ENCODE data around the gene KCNJ14. TPM values are rescaled to one million over a fixed set of nuclear protein-coding genes. Genes with fewer than 3 reads are reported as not detected.
A peak's percentile ranks its signal among the peaks of the same experiment; 100 is the strongest.

The KCNJ14 gene
- total RNA-seq, 3 donors from 2014 or later (not counting 1 experiment from before 2014, with no cell fraction given), result 0.77 to 1.2 (median 0.85) TPM

- Histone ChIP-seq H3K36me3 (ENCODE audit: control insufficient read depth, insufficient read depth, low read length) (peaks cover 33% of the 10 kb centered on the region), H3K27me3 (ENCODE audit: control insufficient read depth, insufficient read depth, low read length) (peaks cover 17% of the 10 kb centered on the region), H3K9me3 (ENCODE audit: control insufficient read depth, insufficient read depth, low read length) (no peaks in the 10 kb centered on the region), H3K27ac (ENCODE audit: low read length) (peak overlapping the region; percentile 95), H3K4me3 (ENCODE audit: low read length) (peak overlapping the region; percentile 95), H3K4me1 (ENCODE audit: control insufficient read depth, insufficient read depth, low read length) (peaks cover 28% of the 10 kb centered on the region)
- Mint-ChIP-seq H3K4me1 (peaks cover 30 to 33% of the 10 kb centered on the region in 2 donors), H3K9me3 (no peaks in the 10 kb centered on the region), H3K4me3 (peak overlapping the region; percentile 93), H3K36me3 (no peaks in the 10 kb centered on the region), H3K27me3 (ENCODE audit: low read depth in 2 of 2) (peaks cover 5 to 17% of the 10 kb centered on the region in 2 donors), H3K27ac (peak overlapping the region; percentile 95 to 96)
- ATAC-seq, result no peak
- 87% methylated on average over 6 of the region's 7 CpGs for WGBS (ENCODE audit: insufficient coverage)
- intact Hi-C loops (cut with micrococcal nuclease), result no loop called here
- no peak for DNase-seq
- TF ChIP-seq, protein P1, sequence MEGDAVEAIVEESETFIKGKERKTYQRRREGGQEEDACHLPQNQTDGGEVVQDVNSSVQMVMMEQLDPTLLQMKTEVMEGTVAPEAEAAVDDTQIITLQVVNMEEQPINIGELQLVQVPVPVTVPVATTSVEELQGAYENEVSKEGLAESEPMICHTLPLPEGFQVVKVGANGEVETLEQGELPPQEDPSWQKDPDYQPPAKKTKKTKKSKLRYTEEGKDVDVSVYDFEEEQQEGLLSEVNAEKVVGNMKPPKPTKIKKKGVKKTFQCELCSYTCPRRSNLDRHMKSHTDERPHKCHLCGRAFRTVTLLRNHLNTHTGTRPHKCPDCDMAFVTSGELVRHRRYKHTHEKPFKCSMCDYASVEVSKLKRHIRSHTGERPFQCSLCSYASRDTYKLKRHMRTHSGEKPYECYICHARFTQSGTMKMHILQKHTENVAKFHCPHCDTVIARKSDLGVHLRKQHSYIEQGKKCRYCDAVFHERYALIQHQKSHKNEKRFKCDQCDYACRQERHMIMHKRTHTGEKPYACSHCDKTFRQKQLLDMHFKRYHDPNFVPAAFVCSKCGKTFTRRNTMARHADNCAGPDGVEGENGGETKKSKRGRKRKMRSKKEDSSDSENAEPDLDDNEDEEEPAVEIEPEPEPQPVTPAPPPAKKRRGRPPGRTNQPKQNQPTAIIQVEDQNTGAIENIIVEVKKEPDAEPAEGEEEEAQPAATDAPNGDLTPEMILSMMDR (IDR thresholded peaks at IDR 0.05), result no peak
Observed at GRCh38 chr19:48446579-48446978, 8.8 kb upstream of the KCNJ14 start.

DNA sequence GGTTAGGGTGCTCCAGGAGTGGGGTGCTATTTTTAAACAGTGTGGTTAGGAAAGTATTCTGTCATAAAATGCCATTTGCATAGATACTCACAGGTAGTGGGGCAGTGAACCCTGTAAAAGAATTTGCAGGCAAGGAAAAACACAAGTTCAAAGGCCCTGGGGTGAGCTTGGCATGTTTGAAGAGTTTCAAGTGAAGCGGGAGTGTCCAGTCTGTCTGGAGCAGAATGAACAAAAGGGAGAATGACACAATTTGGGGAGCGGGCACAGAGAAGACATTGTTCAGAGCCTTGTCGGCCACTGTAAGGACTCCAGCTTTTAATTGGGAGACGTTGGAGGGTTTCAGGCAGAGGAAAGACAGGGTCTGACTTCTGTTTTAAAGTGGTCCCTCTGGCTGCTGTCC, 6.8 kb upstream of the KCNJ14 start:
- TF ChIP-seq, protein P1 (IDR thresholded peaks at IDR 0.05), result no peak
- Histone ChIP-seq H3K4me1 (ENCODE audit: control insufficient read depth, insufficient read depth, low read length) (peaks cover 28% of the 10 kb centered on the region), H3K36me3 (ENCODE audit: control insufficient read depth, insufficient read depth, low read length) (peaks cover 44% of the 10 kb centered on the region), H3K27ac (ENCODE audit: low read length) (no peak overlapping the region), H3K27me3 (ENCODE audit: control insufficient read depth, insufficient read depth, low read length) (peaks cover 11% of the 10 kb centered on the region), H3K4me3 (ENCODE audit: low read length) (no peak overlapping the region), H3K9me3 (ENCODE audit: control insufficient read depth, insufficient read depth, low read length) (no peaks in the 10 kb centered on the region)
- Mint-ChIP-seq H3K27ac (no peak overlapping the region), H3K4me1 (peaks cover 30 to 33% of the 10 kb centered on the region in 2 donors), H3K9me3 (no peaks in the 10 kb centered on the region), H3K27me3 (ENCODE audit: low read depth in 2 of 2) (peaks cover 0 to 9% of the 10 kb centered on the region in 2 donors), H3K36me3 (no peaks in the 10 kb centered on the region), H3K4me3 (no peak overlapping the region)
- DNase-seq, result no peak
- no peak for ATAC-seq
- intact Hi-C loops (cut with micrococcal nuclease), result no loop called here
- 97% methylated on average over 4 of the region's 4 CpGs for WGBS (ENCODE audit: insufficient coverage)

- H3K4me1 ChIP-seq (ENCODE audit: control insufficient read depth, insufficient read depth, low read length), result peaks cover 12% of the 10 kb centered on the region
- H3K4me3 ChIP-seq (ENCODE audit: low read length), result no peak overlapping the region
- ATAC-seq (no peak), DNase-seq (no peak)
- H3K9me3 Mint-ChIP-seq, result no peaks in the 10 kb centered on the region
- H3K36me3 Mint-ChIP-seq, result no peaks in the 10 kb centered on the region
- H3K9me3 ChIP-seq (ENCODE audit: control insufficient read depth, insufficient read depth, low read length), result no peaks in the 10 kb centered on the region
- no peaks in the 10 kb centered on the region for H3K27me3 Mint-ChIP-seq (ENCODE audit: low read depth in 2 of 2)
- H3K4me1 Mint-ChIP-seq, result peaks cover 27 to 29% of the 10 kb centered on the region in 2 donors
- H3K27ac Mint-ChIP-seq, result no peak overlapping the region
- no peak overlapping the region for H3K27ac ChIP-seq (ENCODE audit: low read length)
- TF ChIP-seq, protein P1 (IDR thresholded peaks at IDR 0.05), result no peak
- WGBS (ENCODE audit: insufficient coverage), result 96% methylated on average over 23 of the region's 23 CpGs
- H3K27me3 ChIP-seq (ENCODE audit: control insufficient read depth, insufficient read depth, low read length), result no peaks in the 10 kb centered on the region
- intact Hi-C loops (cut with micrococcal nuclease), result no loop called here
- H3K4me3 Mint-ChIP-seq, result no peak overlapping the region
- H3K36me3 ChIP-seq (ENCODE audit: control insufficient read depth, insufficient read depth, low read length), result peaks cover 46% of the 10 kb centered on the region
Observed at GRCh38 chr19:48450441-48450840, 4.9 kb upstream of the KCNJ14 start.

DNA sequence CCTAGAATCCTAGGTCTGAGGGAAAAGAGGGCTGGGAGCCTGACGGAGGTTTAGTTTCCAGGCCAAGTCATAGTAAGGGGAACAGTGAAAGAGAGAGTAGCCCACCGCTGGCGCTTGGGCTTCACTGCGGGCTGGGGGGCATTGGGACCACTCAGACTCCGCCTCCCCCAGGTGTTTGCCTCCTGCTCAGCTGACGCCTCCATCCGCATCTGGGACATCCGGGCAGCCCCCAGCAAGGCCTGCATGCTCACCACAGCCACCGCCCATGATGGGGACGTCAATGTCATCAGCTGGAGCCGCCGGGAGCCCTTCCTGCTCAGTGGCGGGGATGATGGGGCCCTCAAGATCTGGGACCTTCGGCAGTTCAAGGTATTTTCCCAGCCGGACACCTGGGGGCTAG, 4.5 kb upstream of the KCNJ14 start:
- Mint-ChIP-seq H3K27ac (no peak overlapping the region), H3K4me3 (no peak overlapping the region), H3K36me3 (no peaks in the 10 kb centered on the region), H3K4me1 (peaks cover 24% of the 10 kb centered on the region in 2 donors), H3K9me3 (no peaks in the 10 kb centered on the region), H3K27me3 (ENCODE audit: low read depth in 2 of 2) (no peaks in the 10 kb centered on the region)
- Histone ChIP-seq H3K4me1 (ENCODE audit: control insufficient read depth, insufficient read depth, low read length) (peaks cover 14% of the 10 kb centered on the region), H3K36me3 (ENCODE audit: control insufficient read depth, insufficient read depth, low read length) (peaks cover 46% of the 10 kb centered on the region), H3K9me3 (ENCODE audit: control insufficient read depth, insufficient read depth, low read length) (no peaks in the 10 kb centered on the region), H3K27ac (ENCODE audit: low read length) (no peak overlapping the region), H3K27me3 (ENCODE audit: control insufficient read depth, insufficient read depth, low read length) (no peaks in the 10 kb centered on the region), H3K4me3 (ENCODE audit: low read length) (no peak overlapping the region)
- 94% methylated on average over 15 of the region's 15 CpGs for WGBS (ENCODE audit: insufficient coverage)
- TF ChIP-seq, protein P1 (IDR thresholded peaks at IDR 0.05), result no peak
- intact Hi-C loops (cut with micrococcal nuclease), result no loop called here
- DNase-seq (no peak), ATAC-seq (no peak)

Data from natural killer cell (primary cell).